Brain pericyte (primary cell): Measurements from ENCODE around the gene PTPRD.
"Not testable (repeated sequence)": the region's sequence is repeated elsewhere in the genome, so short reads cannot be mapped to it uniquely, and the experiment has no call there.

Source experiments
- DNase-seq: peaks from one replicate; pipeline ENCODE4 v3.0.0-alpha.2; 2012; ENCODE audit warnings: low read depth, low spot score

PTPRD gene

DNA sequence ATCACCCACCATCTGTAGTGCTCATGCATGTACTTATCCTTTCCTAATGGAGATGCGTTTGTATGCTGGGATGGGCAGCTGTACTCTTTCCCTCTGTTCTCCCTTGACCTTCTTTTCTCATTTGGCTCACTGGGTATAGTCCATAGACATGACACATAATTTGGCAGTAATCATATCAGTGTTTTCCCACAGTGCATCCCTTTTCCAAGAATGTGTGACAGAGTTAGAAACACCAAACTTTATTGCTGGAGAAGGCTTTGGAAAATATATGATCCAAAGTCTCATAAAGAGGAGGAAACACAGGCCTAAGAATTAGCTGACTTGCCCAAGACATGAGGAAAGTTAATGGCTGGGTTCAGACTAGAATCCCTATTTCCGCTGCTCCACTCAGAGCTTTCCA lies 1579.8 kb downstream of the PTPRD start:
- no peak for DNase-seq

DNA sequence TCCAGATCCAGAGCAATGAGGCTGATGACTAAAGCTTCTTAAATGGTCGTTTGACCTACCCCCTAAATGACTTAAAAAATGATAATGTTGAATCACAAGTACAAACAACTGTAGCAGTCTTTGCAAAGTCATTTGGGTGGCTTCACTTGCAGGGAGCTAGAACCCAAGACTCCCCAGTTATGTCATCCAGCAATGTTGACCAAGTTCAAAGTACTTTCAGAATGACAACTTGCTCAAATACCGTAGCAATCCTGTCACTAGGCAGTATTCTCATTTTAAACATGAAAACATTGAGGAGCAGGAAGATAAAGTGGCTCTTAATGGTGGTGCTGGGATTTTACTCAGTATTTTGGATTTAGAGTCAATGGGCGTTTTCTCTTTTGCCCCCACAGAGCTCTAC lies 1596.2 kb downstream of the PTPRD start:
- DNase-seq = no peak

DNA sequence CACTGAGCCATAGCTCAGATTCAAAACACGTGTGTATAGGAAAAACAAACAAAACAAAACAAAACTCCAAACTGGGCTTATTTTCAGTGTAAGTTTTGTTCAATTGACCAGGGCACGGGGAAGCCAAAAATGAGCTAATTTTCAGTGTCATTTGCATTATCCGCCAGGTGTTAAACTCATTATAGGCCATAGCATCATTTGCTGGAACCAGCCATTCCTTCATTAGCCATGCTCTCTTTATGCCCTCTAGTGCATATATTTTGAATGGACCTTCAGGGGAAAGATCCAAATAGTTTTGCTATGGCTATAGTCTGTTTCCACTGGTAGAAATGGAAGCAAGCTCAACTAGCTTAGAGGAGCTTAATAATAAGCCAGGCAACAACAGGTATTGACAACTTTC lies 1608.0 kb downstream of the PTPRD start:
- DNase-seq = no peak

DNA sequence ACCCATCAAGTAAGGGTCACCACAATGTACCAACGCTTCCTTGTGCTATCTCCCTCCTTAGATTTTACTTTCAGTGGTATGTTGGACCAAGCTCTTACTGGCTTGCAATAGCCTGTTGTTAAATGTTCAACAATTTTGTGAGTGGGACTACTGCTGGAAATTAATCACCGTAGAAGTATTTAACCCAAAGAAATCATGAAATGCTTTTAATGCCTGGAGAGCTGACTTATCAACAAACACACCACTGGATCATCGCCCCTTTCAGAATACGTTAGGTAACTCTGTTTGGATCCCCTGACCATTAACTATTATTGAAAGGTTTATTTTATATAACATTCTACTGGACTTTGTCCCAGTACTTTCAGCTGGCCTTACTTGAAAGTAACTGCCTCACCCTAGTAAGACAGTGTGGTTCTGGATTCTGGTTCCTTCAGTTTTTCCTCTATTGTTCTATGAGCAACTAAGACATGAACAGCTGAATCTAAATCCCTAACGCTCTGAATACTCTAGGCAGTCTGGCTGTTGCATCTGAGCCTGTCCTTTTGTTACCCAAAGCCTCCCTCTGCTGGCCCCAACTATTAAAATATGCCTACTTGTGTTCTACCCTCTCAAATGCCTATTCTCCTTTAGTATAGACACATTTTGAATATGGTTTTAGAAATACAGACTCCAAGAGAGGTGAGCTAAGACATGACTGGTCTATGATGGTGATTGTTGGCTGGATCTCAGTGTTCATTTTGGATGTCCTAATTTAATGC lies 1609.8 kb downstream of the PTPRD start:
- DNase-seq = no peak

DNA sequence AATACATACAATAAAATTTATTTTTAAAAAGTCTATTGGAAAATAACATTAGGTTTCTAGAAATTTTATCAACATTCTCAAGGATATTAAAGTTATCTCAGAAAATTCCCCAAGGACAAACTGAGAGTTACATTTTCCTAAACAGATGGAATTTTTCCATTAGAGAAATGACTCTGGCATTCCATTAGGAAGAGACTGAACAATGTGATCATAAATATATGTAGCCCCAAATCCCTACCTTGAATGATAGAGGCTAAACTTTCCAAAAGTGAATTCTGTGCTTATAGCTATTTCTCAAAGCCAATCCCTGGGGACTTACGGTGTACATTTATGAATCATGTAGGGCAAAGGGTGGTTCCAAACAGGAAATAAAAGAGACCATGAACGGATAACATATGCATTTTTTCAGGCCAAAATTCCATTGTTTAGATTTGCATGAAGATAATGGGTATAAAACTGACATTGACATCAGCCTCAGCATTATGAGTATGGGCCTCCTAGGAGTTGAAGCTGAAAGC lies 1632.2 kb downstream of the PTPRD start:
- DNase-seq = no peak

DNA sequence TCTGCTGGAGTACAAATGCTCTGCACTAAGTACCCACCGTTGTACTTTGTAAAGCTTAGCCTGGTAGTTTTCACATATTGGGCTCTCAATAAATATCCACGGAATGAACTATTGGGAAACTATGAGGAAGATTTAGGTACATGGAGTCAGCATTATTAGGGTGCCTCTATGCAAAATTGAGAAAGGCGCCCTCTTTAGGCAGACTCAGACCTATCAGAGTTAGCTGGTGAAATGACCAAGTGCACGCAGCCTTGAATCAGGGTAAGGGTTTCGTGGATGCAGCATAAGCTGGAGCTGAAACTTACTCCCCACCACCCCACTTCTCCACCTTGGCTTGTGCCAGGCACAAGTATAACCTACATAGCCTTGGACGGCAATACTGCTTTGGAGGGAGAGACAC lies 1634.5 kb downstream of the PTPRD start:
- no peak for DNase-seq

DNA sequence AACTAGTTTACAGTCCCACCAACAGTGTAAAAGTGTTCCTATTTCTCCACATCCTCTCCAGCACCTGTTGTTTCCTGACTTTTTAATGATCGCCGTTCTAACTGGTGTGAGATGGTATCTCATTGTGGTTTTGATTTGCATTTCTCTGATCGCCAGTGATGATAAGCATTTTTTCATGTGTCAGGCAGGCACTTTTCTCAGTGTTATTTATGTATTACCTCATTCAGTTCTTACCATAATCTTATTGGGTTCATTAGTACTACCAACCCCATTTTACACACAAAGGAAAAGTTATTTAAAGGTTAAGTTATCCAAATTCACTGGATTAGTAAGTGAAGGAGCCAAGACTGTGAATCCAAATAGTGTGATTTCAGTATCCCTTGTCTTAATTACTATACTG lies 1644.5 kb downstream of the PTPRD start:
- DNase-seq = not testable (repeated sequence)

DNA sequence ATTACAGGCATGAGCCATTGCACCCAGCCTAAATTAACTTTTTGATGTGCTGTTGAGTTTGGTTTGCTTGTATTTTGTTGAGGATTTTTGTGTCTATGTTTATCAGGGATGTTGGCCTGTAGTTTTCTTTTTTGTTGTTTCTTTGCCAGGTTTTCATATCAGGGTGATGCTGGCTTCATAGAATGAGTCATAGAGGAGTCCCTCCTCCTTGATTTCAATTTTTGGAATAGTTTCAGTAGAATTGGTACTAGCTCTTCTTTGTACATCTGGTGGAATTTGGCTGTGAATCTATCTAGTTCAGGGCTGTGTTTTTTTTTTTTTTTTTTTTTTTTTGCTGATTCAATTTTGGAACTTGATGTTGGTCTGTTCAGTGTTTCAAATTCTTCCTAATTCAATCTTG lies 1648.9 kb downstream of the PTPRD start:
- no peak for DNase-seq

DNA sequence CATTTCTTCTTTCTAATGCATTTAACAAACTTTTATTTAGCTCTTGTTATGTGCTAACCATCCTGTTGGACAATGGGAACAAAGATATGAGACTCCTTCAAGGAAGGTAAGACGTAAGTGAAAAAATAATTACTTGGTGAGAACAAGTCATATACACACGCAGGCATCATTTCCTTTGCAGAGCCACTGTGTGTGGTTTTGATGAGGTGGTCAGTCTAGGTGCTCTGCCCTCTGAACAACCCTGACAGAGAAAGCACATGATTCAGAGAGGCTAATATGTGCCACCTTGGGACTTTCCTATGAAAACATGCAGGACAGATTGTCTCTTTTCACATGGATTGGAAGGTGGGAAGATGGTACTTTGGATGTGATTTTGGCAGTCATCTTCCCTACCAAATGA lies 1650.7 kb downstream of the PTPRD start:
- DNase-seq = no peak

DNA sequence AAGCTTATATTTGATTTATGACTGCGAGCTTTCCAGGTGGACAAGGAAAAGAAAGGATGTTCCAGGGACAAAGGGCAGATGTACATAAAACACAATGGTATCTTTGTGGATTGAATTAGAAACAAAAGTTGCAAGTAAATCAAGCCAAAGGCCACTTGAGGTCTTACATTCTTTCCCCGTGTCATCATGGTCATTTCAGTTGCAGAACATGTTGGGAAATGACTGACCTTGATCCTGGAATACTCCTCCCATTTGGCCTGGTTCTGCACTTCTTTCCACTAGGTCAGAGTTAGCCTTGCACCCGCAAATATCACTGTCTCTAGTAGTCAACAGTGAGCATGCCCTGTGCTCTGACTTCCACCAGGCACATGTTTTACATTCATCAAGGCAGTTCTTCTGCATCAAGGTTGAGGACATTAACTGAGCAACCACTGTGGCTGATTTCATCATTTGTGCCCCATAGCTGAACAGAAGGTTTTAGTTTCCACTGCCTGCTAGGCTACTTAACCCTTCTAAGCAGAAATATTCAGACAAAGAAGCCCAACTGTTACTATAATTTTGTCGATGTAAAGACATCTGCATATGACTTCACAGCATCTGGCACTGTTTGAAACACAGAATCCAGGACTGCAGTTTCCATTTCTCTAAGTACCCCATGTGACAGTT lies 1651.5 kb downstream of the PTPRD start:
- no peak for DNase-seq

DNA sequence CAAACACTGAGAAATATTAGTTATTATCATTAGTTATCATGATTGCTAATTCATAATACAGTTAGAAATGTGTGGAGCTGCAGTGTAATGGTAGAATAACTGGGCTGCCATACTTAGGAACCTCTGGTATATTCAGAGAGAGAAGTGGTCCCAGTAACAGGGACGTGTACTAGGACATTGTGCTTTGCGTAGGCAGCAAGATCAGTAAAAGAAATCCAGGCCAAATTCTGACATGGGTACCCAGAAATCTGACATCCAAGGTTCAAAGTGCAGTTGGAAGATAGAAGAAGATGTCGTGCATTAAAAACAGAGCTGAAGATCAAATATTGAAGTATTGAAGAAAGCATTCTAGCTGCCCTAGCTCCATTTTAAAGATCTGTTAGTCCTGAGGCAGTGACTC lies 1652.5 kb downstream of the PTPRD start:
- no peak for DNase-seq

DNA sequence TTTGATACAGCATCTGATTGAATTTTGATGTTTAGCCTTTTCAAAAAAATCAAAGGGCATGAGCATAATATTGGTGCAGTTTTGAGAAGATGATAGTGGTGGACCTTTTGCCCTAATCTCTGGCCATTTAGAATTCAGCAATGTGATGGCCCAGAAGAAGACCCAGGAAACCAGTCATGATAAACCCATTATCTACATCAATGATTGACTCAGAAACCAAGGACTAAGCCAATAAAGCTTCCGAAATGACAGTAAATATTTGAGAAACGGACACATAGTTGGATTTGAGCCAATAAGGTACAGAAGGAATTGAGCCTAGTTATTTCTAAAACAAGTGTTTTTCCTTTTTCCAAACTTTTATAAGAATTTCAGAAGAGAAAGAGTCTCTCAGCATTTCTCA lies 1654.4 kb downstream of the PTPRD start:
- no peak for DNase-seq

DNA sequence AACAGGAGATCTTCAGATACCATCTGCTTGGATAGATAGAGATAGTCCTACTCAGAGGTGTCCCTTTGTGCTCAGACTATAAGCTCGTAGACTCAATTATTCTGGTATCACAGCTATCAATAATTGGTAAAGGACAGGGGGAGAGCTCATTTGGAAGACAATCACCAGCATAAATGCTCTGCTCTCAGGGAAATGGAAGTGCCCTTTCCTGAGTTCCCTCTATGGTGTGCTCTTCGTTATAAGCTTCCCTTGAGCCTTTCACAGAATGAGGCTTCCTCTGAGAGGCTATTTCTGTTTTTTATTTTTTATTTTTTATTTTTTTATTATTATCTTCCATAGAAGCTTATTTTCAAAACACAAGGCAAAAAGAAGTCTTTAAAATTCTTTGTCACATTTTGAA lies 1657.5 kb downstream of the PTPRD start:
- DNase-seq = no peak

DNA sequence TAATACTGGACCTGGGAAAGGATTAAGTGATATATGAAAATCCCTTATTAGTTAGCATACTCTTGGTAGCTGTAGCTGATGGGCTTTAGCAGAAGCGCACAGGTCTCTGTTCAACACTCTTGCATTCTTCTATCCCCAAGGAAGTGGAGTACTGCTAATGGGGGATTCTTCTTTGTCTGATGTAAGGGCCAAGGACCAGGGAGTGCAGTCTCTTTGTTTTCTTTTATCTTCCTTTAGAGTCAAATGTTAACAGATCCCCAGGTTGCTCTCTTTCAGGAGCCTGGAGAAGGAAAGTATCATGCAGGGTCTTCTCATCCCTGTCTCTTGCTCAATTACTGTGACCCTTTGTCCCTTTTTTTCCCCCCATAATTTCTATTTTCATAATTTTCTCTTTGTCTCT lies 1666.3 kb downstream of the PTPRD start:
- no peak for DNase-seq

DNA sequence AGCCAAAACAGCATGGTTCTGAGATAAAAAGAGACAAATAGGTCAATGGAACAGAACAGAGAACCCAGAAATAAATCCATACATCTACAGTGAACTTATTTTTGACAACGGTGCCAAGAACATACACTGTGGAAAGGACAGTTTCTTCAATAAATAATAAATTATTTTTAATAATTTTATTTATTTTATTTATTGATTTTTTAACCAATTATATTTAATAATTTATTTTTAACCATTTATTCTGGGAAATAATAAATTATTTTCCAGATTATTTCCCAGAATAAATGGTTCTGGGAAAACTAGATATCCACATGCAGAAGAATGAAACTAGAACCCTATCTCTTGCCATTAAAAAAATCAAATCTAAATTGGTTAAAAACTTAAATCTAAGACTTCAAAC lies 1669.4 kb downstream of the PTPRD start:
- no peak for DNase-seq

DNA sequence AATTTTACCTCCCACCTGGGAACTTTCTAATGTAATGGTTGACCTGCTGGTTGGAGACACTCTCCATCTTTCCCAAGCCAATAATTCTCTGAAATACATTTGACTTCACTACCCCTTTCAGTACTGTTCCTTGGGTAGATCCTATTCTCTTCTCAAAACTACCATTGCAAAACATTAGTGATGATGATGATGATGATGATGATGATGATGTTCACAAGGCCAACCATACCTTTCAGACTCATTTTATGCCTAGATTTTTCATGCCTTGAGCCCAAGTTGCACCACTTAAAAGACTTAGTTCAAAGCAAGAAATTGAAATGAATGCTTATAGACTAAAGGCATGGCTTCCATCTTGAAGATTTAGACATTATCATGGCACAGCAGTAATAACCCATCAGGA lies 1672.2 kb downstream of the PTPRD start:
- no peak for DNase-seq

DNA sequence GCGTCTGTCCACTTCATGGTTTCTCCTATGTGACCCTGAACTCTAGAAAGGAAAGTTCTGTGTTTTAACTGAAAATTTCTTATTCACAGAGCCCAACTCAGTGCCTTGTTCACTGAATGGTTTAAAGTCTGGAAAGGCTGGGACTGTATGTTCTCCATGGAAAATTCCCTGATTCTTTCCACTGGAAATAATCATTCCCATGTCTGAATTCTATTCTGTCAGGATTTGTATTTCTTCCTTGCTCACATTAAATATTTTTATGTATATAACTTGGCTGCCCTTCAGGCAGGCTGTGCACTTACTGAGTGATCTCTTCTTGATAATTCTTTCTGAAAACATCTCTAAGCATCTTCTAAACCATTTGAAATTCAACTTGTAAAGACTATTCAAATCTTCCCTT lies 1686.3 kb downstream of the PTPRD start:
- no peak for DNase-seq

DNA sequence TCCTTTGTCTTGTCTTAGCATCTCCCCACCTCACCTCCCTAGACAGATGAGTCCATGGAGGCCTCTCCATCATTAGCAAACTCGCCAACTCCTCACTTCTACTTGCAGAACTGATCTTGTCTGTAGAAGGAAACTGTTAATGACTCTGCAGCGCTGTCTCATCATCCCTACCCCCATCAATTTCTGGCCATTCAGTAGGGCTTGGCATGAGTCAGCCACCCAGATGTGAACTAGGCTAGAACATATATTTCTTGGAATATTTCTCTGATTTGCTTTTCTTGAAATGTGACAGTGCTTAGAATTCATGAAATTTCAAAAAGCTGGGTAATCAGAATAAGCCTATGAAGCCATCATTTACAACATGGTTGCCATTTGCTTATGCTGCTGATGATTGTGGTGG lies 1688.2 kb downstream of the PTPRD start:
- no peak for DNase-seq

DNA sequence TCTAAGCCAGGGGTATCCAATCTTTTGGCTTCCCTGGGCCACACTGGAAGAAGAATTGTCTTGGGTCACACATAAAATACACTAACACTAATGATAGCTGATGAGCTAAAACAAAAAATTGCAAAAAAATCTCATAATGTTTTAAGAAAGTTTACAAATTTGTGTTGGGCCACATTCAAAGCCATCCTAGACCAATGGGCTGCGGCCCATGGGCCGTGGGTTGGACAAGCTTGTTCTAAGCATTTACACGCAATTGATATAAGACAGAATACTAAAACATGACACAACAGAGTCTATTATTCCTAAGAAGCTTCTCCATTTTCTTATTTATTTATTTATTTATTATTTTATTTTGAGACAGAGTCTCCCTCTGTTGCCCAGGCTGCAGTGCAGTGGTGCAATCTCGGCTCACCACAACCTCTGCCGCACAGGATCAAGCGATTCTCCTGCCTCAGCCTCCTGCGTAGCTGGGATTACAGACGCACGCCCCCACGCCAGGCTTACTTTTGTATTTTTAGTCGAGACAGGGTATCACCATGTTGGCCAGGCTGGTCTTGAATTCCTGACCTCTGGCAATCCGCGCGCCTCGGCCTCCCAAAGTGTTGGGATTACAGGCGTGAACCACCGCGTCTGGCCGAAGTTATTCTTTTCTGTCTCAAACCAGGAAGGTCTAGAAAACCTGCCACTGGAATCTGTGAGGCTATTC lies 1692.2 kb downstream of the PTPRD start:
- not testable (repeated sequence) for DNase-seq

DNA sequence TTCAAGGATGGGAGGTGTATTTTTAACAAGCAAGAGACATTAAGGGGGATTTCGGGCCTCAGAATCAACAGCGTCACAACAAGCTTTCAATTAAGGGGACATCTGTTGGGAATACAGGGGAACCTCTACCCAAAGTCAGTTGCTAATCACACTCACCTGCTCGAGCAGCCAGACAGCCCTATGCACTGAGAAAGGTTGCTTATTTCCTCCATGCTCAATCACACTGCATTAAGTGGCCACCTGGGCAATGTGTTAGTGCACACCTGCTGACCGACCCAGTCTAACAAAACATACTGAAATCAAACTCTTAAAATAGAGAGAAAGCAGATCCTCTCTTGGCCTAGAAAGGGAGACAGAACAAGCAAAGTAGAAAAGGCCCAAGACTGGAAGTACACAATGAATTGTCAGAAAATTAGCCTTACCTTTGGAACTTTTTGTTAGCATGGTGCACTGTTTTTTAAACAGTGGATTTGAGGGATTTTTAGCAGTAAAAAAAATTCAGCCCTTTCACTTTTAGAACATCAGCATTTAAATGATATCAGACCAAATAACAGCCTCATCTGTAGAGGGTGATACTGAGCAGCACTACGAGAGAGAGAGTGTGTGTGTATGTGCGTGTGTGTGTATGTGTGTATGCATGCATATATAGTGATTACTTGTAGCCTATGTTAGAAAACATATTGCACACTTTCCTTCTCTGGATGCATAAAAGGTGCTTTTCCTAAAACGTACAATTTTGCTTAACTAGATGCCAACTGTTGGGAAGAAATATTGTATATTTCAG lies 1694.7 kb downstream of the PTPRD start:
- no peak for DNase-seq

DNA sequence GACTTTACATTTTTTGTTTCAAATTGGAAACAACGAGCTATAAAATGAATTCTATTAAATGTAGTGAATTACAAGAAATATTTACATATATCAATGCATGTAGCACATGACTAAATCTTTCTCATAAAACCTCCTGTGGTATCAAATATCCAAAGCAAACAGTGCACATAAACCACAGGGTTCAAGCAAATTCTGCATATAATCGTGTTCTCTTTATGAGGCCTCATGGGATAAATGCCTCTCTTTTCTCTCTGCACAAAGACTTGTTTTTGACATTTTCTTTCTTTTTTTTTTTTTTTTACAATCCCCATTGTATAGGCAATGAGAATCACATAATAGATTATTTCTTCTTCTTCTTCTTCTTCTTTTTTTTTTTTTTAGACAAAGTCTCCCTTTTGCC lies 1696.0 kb downstream of the PTPRD start:
- DNase-seq = no peak

DNA sequence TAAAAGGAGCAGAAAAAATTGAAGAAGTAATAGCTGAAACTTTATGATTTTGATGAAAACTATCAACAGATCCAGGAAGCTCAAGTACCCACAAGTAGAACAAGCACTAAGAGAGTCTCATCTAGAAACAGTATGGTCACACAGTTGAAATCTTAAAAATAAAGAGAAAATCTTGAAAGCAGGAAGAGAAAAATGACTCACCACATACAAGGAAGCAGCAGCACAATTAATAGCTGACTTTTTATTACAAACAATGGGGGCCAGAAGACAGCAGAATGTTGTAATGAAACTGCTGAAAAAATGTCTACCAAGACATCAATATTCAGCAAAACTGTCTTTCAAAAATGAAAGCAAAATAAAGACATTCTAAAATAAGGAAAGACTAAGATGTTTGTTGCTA lies 1704.9 kb downstream of the PTPRD start:
- no peak for DNase-seq
